GM18867 (cell line): ENCODE results near the gene DIAPH3.
A peak's percentile ranks its signal among the peaks of the same experiment; 100 is the strongest.

Experiments used
- ATAC-seq: cut with Tn5 transposase; IDR thresholded peaks from one replicate; pipeline ENCODE4 v1.9.1; 2021; ENCODE audit warnings: mild to moderate bottlenecking, moderate library complexity; ENCODE audit not compliant: unreplicated experiment

DIAPH3 gene

GRCh38 chr13:59970847-59971246 lies 192.9 kb downstream of the DIAPH3 start:
- no peak for ATAC-seq

- ATAC-seq: no peak
Measured at GRCh38 chr13:59963827-59964226, 199.9 kb downstream of the DIAPH3 start.

DNA sequence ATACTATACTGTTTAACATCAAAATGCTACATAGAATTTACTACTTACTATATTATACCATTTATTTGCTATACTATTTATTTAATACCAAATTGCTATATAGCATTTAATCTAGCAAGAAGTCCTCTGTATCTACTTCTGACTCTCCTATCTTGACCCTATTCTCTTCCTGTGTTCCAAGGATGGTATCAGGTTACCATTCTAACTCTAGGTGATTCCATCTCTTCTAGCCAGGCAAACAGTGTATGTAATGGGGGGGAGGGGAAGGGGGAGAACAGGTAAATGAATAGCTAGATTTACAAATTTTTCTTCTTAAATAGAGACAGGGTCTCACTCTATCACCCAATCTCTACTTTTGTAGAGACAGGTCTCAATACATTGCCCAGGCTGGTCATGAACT lies 200.3 kb downstream of the DIAPH3 start:
- ATAC-seq: no peak

DNA sequence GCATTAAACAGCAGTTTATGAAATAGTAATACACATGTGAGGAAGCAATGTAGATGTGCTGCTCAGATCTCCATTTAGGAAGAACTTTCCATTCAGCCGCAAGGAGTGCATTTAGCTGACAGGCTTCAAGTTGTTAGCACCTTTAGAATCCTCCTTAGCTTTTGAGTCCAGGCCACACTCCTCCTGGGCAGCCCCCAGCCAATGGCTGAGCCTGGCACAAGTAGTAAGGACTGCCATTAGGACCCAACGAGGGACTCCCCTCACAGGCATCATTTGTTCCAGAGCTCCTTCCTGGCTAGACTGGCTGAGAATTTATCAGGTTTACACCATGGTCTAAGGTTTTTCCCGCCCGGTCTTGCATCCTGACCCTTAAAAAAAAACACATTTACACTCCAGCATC lies 201.4 kb downstream of the DIAPH3 start:
- no peak for ATAC-seq

GRCh38 chr13:59960683-59961082 lies 203.0 kb downstream of the DIAPH3 start:
- ATAC-seq: no peak

DNA sequence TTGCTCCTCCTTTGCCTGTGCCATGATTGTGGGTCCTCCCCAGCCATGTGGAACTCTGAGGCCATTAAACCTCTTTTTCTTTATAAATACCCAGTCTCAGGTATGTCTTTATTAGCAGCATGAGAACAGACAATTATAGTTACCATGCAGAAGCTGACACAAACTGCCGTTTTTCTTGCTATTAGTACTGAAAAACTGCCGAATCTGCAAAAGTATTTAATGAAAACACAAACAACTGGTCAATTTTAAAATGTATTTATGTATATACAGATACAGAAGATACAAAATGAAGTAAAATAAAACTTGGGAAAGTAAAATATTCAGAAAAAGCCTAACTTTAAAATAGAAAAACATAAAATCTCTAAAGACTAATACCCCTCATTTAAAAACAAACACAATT lies 206.3 kb downstream of the DIAPH3 start:
- no peak for ATAC-seq

- no peak for ATAC-seq
Measured at GRCh38 chr13:59954601-59955000, 209.1 kb downstream of the DIAPH3 start.

DNA sequence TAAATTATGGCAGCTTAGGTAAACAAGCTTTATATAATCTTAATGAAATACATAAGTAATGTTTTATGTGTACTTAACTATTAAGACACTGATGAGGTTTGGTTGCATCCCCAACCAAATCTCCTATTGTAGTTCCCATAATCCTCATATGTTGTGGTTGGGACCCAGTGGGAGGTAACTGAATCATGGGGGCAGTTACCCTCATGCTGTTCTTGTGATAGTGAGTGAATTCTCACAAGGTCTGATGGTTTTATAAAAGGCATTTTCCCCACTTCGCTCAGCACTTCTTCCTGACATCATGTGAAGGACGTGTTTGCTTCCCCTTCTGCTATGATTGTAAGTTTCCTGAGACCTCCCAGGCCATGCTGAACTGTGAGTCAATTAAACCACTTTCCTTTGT lies 212.7 kb downstream of the DIAPH3 start:
- no peak for ATAC-seq

- ATAC-seq: no peak
Measured at GRCh38 chr13:59950266-59950665, 213.5 kb downstream of the DIAPH3 start.

- no peak for ATAC-seq
Measured at GRCh38 chr13:59948686-59949085, 215.0 kb downstream of the DIAPH3 start.

- ATAC-seq: no peak
Measured at GRCh38 chr13:59946944-59947343, 216.8 kb downstream of the DIAPH3 start.

GRCh38 chr13:59931621-59932020 lies 232.1 kb downstream of the DIAPH3 start:
- ATAC-seq: no peak

GRCh38 chr13:59924256-59924655 lies 239.5 kb downstream of the DIAPH3 start:
- ATAC-seq: no peak

- ATAC-seq: no peak
Measured at GRCh38 chr13:59915252-59915651, 248.5 kb downstream of the DIAPH3 start.

DNA sequence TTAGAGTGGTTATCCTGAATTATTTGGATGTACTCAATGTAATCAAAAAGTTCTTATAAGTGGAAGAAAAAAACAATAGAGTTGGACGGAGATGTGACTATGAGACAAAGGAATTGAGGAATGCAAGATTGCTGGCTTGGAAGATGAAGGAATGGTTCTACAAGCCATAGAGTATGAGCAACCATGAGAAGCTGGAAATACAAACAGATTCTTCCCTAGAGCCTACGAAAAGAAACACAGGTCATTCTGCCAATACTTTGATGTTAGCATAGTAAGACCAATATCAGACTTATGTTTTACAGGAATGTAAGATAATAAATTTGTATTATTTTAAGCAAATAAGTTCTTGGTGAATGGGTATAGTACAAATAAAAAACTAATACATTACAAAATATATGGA lies 249.2 kb downstream of the DIAPH3 start:
- ATAC-seq: no peak

- ATAC-seq: peak; percentile 67
Measured at GRCh38 chr13:59906413-59907049, 257.2 kb downstream of the DIAPH3 start.

- ATAC-seq: no peak
Measured at GRCh38 chr13:59901191-59901590, 262.5 kb downstream of the DIAPH3 start.

DNA sequence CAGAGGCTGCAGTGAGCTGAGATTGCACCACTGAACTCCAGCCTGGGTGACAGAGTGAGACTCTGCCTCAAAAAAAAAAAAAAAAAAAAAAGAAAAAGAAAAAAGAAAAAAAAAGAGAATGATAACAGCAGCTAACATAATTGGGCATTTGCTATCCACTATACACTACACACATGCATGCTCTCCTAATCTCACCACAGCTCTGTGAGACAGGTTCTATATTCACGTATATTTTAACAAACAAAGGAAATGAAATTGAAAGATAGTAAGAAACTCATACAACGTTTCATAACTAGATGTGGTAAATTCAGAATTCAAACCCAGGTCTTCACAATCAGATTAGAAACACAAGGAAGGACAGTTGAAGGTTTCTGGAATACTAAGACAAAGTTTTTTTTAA lies 265.7 kb downstream of the DIAPH3 start:
- peak; percentile 50 for ATAC-seq

DNA sequence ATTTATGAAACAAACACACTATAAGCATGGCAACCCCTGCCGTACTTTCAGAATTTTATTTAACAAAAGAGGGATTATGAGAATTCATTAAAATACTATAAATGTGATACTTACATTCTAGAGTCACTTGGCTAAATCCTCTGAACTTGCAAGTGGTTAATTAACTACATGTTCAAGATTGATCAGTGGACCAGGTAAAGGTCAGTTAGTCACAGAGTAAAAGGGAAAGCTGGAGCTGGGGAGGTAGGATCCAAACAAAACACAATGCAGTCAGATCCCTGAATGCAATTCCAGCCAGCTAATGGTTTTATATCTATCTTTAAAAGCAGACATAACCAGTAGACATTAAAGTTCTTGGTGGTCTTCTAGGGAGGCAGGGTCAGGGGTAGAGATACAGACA lies 270.5 kb downstream of the DIAPH3 start:
- no peak for ATAC-seq

DNA sequence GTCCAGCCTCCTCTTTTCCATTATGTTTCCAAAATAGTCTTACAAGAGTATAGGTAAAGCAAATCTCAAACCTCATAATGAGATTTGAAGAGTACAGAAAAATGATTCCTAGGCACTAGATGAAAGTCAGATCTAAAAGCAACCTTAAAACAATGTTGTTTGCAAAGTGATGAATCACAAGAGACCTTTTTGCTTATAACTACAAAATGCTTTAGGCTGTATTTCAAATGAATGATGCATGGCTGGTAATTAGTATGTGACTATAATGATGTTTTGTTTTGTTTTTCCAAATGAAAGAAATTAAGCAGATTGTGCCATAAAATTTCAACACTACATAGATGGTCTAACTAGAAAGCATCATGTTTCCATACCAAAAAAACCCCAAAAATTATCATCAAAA lies 272.7 kb downstream of the DIAPH3 start:
- ATAC-seq: no peak

DNA sequence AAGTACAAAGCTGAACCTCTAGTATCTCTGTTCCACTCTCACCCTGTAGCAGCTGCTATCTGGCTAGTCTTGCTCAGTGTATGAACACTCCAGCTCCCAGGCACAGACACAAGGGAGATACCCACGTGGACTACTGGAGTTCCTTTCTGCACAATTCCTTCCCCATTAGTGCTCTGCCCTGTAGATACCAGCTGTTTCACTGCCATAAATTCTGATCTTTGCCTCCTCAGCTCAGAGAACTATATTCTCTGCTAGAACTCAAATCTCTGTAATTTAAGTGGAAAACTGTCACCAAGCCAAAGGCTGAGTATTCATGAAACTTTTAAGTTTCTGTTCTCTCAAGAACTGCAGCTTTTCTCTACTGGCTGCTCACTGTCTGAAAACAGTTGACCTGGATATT lies 273.7 kb downstream of the DIAPH3 start:
- no peak for ATAC-seq

GRCh38 chr13:59888408-59888807 lies 275.3 kb downstream of the DIAPH3 start:
- no peak for ATAC-seq

DNA sequence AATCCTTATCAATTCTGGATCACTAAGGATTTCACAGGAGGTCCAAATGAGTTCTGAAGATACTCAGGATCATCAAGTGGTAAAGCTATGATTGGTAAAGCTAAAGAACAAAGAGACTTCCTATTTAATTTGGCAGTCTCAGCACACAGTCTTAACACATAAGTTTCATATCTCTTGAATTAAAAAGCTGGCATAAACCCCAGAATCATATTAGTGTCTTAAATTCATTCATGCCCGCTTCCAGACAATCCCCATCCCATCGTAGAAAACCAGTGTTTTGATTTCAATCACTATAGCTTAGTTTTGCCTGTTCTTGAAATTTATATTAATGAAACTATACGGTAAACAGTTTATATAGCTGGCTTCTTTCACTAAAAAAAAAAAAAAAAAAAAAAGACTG lies 278.7 kb downstream of the DIAPH3 start:
- no peak for ATAC-seq
